ENCODE measurements around the gene MSH5. TPM values are rescaled to one million over a fixed set of nuclear protein-coding genes. Genes with fewer than 3 reads are reported as not detected.

MSH5 gene
- 1 to 10 TPM; 2.3 to 7.9 (median 6.8) TPM for total RNA-seq

DNA sequence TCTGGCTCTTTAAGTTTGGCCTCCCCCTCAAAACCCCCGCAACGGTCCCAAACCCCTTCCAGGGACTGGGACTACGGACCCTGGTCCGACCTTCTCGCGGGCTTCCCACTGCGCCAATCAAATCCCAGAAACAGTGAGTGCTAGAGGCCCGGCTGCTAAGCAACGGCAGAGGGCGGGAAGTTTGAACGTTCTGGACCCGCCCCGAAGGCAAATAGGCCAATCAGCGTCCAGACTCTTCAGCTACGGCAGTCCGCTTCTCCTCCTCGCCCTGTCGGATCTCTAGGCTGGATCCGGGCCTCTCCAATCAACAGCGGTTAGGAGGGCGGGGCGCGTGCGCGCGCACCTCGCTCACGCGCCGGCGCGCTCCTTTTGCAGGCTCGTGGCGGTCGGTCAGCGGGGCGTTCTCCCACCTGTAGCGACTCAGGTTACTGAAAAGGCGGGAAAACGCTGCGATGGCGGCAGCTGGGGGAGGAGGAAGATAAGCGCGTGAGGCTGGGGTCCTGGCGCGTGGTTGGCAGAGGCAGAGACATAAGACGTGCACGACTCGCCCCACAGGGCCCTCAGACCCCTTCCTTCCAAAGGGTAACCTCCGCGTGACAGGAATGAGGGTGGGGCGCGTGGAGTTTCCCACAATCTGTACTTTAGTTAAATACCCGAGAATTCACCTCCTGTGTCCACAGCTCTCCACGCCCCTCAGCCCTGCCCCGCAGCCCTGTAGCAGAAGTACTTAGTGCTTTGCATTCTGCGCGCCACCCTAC is at the start of gene MSH5:
MSH5 (plus strand) TSS at position 367 of the 758 bp plus-strand sequence. CDS start 462 bp downstream, outside the sequence.
- 0 to 2% methylated on average over 9 to 13 of the region's 58 CpGs for WGBS, 2 donors
- H3K4me3 ChIP-seq = peak within 1 kb of the TSS; percentile 56 to 81 (median 72)
- peak; percentile 90 for DNase-seq

DNA sequence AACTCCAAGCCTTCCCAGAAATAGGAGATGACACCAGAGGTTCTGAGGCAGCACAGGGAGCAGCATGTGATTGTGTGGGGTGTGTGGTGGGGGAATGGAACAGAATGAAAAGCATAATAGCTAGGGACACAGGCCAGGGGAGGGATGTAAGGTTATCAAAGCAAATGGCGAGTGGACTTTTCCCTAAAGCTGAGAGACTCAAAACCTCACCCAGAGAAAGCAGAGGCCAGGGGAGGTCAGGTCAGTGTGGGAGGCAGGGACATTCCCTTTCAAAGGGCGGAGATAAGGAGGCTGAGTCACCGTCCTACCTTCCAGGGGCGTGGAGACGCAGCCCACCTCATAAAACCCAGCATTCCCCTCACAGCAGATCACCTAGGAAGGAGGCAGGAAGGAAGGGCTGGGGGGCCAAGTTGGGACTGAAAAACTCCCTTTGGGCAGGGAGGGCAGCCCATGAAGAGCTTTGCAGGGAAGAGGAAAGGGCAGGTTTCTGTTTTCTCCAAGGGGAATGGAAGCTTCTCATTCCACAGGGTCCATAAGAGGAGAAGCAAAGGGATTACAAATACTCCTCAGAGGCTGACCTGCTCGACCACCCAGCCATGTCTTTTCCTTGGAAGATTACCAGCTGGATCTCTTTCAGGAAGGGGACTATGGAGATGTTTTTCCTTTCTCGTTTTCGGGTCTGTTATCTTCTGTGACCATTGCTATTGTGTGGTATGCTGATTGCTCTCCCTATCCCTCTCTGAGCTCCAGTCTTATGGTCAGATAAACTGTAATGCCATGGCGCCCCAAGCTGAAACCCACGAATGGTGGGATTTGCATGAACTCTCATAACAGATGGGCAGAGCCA is 49.4 kb upstream of the MSH5 start:
- H3K4me1 ChIP-seq = no peaks in the 10 kb centered on the region
- H3K27me3 ChIP-seq = no peaks in the 10 kb centered on the region
- no peak overlapping the region for H3K27ac ChIP-seq
- TF ChIP-seq, protein P1, sequence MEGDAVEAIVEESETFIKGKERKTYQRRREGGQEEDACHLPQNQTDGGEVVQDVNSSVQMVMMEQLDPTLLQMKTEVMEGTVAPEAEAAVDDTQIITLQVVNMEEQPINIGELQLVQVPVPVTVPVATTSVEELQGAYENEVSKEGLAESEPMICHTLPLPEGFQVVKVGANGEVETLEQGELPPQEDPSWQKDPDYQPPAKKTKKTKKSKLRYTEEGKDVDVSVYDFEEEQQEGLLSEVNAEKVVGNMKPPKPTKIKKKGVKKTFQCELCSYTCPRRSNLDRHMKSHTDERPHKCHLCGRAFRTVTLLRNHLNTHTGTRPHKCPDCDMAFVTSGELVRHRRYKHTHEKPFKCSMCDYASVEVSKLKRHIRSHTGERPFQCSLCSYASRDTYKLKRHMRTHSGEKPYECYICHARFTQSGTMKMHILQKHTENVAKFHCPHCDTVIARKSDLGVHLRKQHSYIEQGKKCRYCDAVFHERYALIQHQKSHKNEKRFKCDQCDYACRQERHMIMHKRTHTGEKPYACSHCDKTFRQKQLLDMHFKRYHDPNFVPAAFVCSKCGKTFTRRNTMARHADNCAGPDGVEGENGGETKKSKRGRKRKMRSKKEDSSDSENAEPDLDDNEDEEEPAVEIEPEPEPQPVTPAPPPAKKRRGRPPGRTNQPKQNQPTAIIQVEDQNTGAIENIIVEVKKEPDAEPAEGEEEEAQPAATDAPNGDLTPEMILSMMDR (IDR thresholded peaks at IDR 0.05) = no peak
- no peak for TF ChIP-seq POLR2A (IDR thresholded peaks at IDR 0.05)
- no peak overlapping the region for H3K4me3 ChIP-seq
- H3K9me3 ChIP-seq = no peaks in the 10 kb centered on the region
- no peak for DNase-seq
- peaks cover 35 to 100% (median 68%) of the 10 kb centered on the region in 3 donors for H3K36me3 ChIP-seq
- 60 to 64% methylated on average over 10 of the region's 10 CpGs for WGBS, 2 donors
- intact Hi-C loops (cut with DNase I) = no loop called here

More for the DNA sequence above, at the start of gene MSH5:
- intact Hi-C loops (cut with DNase I) = loop anchor here (10.0 kb wide), 1 partner anchor 95 kb away; no protein-coding TSS in a partner anchor
- TF ChIP-seq, protein P1 (IDR thresholded peaks at IDR 0.05) = peak in 2 of 6 experiments; percentile 1 to 3
- TF ChIP-seq POLR2A (IDR thresholded peaks at IDR 0.05) = peak in 2 of 4 donors; percentile 31 to 83
- Histone ChIP-seq H3K36me3 (no peaks in the 10 kb centered on the region), H3K27me3 (no peaks in the 10 kb centered on the region), H3K9me3 (no peaks in the 10 kb centered on the region), H3K4me1 (peaks cover 27 to 45% (median 36%) of the 10 kb centered on the region in 3 donors), H3K27ac (peak within 1 kb of the TSS; percentile 94 to 99 (median 98))

DNA sequence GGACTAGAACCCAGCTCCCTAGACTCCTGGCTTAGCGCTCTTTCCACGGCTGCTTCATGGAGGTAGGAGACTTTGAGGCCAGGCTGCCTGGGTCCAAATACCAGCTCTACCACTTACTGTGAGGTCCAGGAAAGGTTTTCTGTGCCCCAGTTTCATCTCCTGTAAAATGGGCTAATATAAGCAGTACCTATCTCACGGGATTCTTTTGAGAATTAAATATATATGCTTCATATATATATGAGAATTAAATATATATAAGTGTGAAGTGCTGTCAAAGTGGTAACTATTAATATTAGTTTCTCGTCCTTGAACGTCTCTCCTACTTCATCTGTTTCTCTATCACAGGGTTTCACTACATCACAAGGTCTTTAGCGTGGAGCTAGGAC is 48.7 kb upstream of the MSH5 start:
- intact Hi-C loops (cut with DNase I) = no loop called here
- Histone ChIP-seq H3K36me3 (peaks cover 35 to 100% (median 69%) of the 10 kb centered on the region in 3 donors), H3K9me3 (no peaks in the 10 kb centered on the region), H3K27me3 (no peaks in the 10 kb centered on the region), H3K4me1 (no peaks in the 10 kb centered on the region), H3K4me3 (no peak overlapping the region), H3K27ac (no peak overlapping the region)
- TF ChIP-seq, protein P1 (IDR thresholded peaks at IDR 0.05) = no peak
- TF ChIP-seq POLR2A (IDR thresholded peaks at IDR 0.05) = no peak
- WGBS, 2 donors = 88 to 93% methylated on average over 6 of the region's 6 CpGs
- no peak for DNase-seq

DNA sequence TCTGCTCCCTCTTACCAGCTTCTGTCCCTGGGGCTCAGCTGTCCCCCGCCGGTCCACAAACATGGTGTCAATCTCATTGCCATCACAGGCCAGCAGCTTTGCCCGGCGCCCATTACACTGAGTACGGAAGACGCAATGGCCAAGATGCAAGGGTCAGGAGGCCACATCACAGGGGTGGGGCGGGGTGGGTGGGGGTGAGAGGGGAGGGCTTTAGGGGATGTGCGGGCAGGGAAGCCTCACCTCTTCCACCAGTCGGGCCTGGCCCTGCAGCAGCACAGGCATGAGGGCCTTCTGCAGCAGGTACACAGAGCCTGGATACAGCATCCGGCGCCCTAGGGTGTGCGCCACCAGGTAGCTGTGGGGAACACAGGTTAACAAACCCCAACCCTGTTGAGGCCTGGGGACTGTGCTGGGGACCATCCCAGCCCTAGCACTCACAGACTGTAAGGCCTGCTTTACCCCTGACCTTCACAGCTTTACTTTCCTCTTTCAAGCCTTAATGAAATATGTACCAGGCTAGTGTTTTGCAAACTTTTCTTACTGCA is 48.2 kb upstream of the MSH5 start:
- H3K4me3 ChIP-seq = no peak overlapping the region
- peaks cover 35 to 100% (median 74%) of the 10 kb centered on the region in 3 donors for H3K36me3 ChIP-seq
- TF ChIP-seq, protein P1 (IDR thresholded peaks at IDR 0.05) = no peak
- TF ChIP-seq POLR2A (IDR thresholded peaks at IDR 0.05) = no peak
- H3K9me3 ChIP-seq = no peaks in the 10 kb centered on the region
- no peak overlapping the region for H3K27ac ChIP-seq
- H3K4me1 ChIP-seq = no peaks in the 10 kb centered on the region
- no peaks in the 10 kb centered on the region for H3K27me3 ChIP-seq
- no peak for DNase-seq
- intact Hi-C loops (cut with DNase I) = no loop called here
- WGBS, 2 donors = 94 to 100% methylated on average over 1 to 3 of the region's 12 CpGs

Measured in esophagus squamous epithelium (tissue), 5 donors.